Naive thymus-derived CD4-positive, alpha-beta T cell (primary cell): ENCODE measurements around the gene SH2D2A. TPM values are rescaled to one million over a fixed set of nuclear protein-coding genes. Genes with fewer than 3 reads are reported as not detected.

ENCODE experiments used
- ATAC-seq: fragments of 150-1000 bp; cut with Tn5 transposase; 2 replicates; pipeline ENCODE4 v1.10.0; 2021; ENCODE audit warnings: mild to moderate bottlenecking, moderate library complexity
- CTCF ChIA-PET: fragments of 350-600 bp; sonication (Branson Sonifier 250); formaldehyde crosslinking; loops from one replicate; lab custom pipeline; 2021; ENCODE audit warnings: antibody characterized with exemption; lab: Charles Lee
- POLR2A ChIA-PET: fragments of 350-600 bp; sonication (Branson Sonifier 250); formaldehyde crosslinking; loops from one replicate; lab custom pipeline; 2021; ENCODE audit warnings: antibody characterized with exemption, inconsistent platforms; lab: Charles Lee
- DNase-seq, 9 donors: peaks; one replicate each; pipeline versions ENCODE4 v3.0.0 to v3.0.0-alpha.2; 2020 to 2022; ENCODE audit warnings: mixed read lengths in 1 of 9
- H3K27ac ChIP-seq: one replicate; pipeline ENCODE4 v1.7.0; 2013; ENCODE audit warnings: mild to moderate bottlenecking, low read depth, low read length, moderate library complexity
- H3K27me3 ChIP-seq, 2 donors: one replicate each; pipeline ENCODE4 v1.7.0; 2013; ENCODE audit warnings: low read length in 2 of 2, mild to moderate bottlenecking in 2 of 2, moderate library complexity in 2 of 2; ENCODE audit not compliant: control insufficient read depth in 2 of 2, insufficient read depth in 2 of 2
- H3K36me3 ChIP-seq, 3 experiments: 1 replicate in 2 of 3; 2 replicates in 1 of 3; pipeline ENCODE4 v1.7.0; 2013; ENCODE audit warnings: low read length in 3 of 3, mild to moderate bottlenecking in 3 of 3, moderate library complexity in 1 of 3; ENCODE audit not compliant: insufficient read depth in 3 of 3, control insufficient read depth in 2 of 3
- H3K4me1 ChIP-seq, 2 donors: one replicate each; pipeline ENCODE4 v1.7.0; 2013; ENCODE audit warnings: low read length in 2 of 2, mild to moderate bottlenecking in 2 of 2, moderate library complexity in 1 of 2; ENCODE audit not compliant: control insufficient read depth in 2 of 2, insufficient read depth in 2 of 2
- H3K4me3 ChIP-seq: 2 replicates; pipeline ENCODE4 v1.7.0; 2013; ENCODE audit warnings: mild to moderate bottlenecking, low read length
- H3K9me3 ChIP-seq, 3 experiments: 1 replicate in 2 of 3; 2 replicates in 1 of 3; pipeline ENCODE4 v1.7.0; 2013; ENCODE audit warnings: low read length in 3 of 3; ENCODE audit not compliant: control insufficient read depth in 2 of 3
- H3K27ac Mint-ChIP-seq, 9 donors: one replicate each; pipeline ENCODE4 v1.8.0; 2020 to 2022; ENCODE audit warnings: mixed read lengths in 9 of 9, mild to moderate bottlenecking in 8 of 9, moderate library complexity in 5 of 9, inconsistent platforms in 2 of 9
- H3K27me3 Mint-ChIP-seq, 5 donors: one replicate each; pipeline ENCODE4 v1.8.0; 2021 to 2022; ENCODE audit warnings: mixed read lengths in 5 of 5, mild to moderate bottlenecking in 1 of 5
- H3K36me3 Mint-ChIP-seq, 5 donors: one replicate each; pipeline ENCODE4 v1.8.0; 2020 to 2022; ENCODE audit warnings: mixed read lengths in 5 of 5, mild to moderate bottlenecking in 3 of 5, inconsistent platforms in 1 of 5
- H3K4me1 Mint-ChIP-seq, 7 donors: one replicate each; pipeline ENCODE4 v1.8.0; 2020 to 2022; ENCODE audit warnings: mixed read lengths in 7 of 7, mild to moderate bottlenecking in 3 of 7, inconsistent platforms in 1 of 7
- H3K4me3 Mint-ChIP-seq, 10 donors: one replicate each; pipeline ENCODE4 v1.8.0; 2020 to 2022; ENCODE audit warnings: mild to moderate bottlenecking in 10 of 10, mixed read lengths in 10 of 10, moderate library complexity in 6 of 10, inconsistent platforms in 2 of 10
- H3K9me3 Mint-ChIP-seq, 11 donors: one replicate each; pipeline ENCODE4 v1.8.0; 2020 to 2022; ENCODE audit warnings: mixed read lengths in 11 of 11, mild to moderate bottlenecking in 4 of 11, inconsistent platforms in 1 of 11, moderate library complexity in 1 of 11
- intact Hi-C, 2 donors: fragments of 100-400 bp; cut with micrococcal nuclease; formaldehyde crosslinking; loops; one replicate each; pipeline ENCODE4 v1.15.1; 2023
- polyA plus RNA-seq, 2 donors: library from polyadenylated mRNA; unstranded; fragments of 300-500 nt; fragmentation: Illumina TruSeq; gene quantifications; one replicate each; pipeline ENCODE4 v1.2.3, GENCODE V29; 2021
- total RNA-seq, 6 experiments: library from RNA in 5 of 6; stranded (reverse) in 5 of 6; gene quantifications; 1 replicate in 5 of 6; 2 replicates in 1 of 6; pipeline ENCODE4 v1.2.3 and lab custom pipeline; 2021 to 2026

Gene SH2D2A
- total and polyA plus RNA-seq, 7 experiments from 2014 or later = 12.7 to 164 (median 15.7) TPM

GRCh38 chr1:156841295-156841855 is 24.7 kb upstream of the SH2D2A start:
- H3K9me3 Mint-ChIP-seq = peaks cover 0 to 3% (median 0%) of the 10 kb centered on the region in 11 donors
- H3K36me3 Mint-ChIP-seq = peaks cover 0 to 2% (median 0%) of the 10 kb centered on the region in 5 donors
- H3K27ac ChIP-seq = no peak overlapping the region
- H3K36me3 ChIP-seq = no peaks in the 10 kb centered on the region
- no peak overlapping the region for H3K27ac Mint-ChIP-seq
- ChIA-PET POLR2A (no interaction called here), CTCF (interaction anchor here (0.6 to 1.1 kb wide), 2 partner anchors 18 to 51 kb away, joined by 3 to 4 read pairs; no protein-coding TSS in a partner anchor)
- H3K4me3 Mint-ChIP-seq = no peak overlapping the region
- intact Hi-C loops = no loop called here
- no peak for ATAC-seq
- peaks cover 5 to 42% (median 18%) of the 10 kb centered on the region in 7 donors for H3K4me1 Mint-ChIP-seq
- no peak overlapping the region for H3K4me3 ChIP-seq
- DNase-seq = no peak
- peaks cover 42 to 58% (median 45%) of the 10 kb centered on the region in 5 donors for H3K27me3 Mint-ChIP-seq
- peaks cover 4 to 12% of the 10 kb centered on the region in 2 donors for H3K4me1 ChIP-seq
- no peaks in the 10 kb centered on the region for H3K9me3 ChIP-seq
- peaks cover 0 to 3% of the 10 kb centered on the region in 2 donors for H3K27me3 ChIP-seq

GRCh38 chr1:156840898-156841279 is 24.2 kb upstream of the SH2D2A start:
- Mint-ChIP-seq H3K27me3 (peaks cover 37 to 53% (median 45%) of the 10 kb centered on the region in 5 donors), H3K4me1 (peaks cover 5 to 44% (median 17%) of the 10 kb centered on the region in 7 donors), H3K4me3 (no peak overlapping the region), H3K27ac (no peak overlapping the region), H3K36me3 (peaks cover 0 to 2% (median 0%) of the 10 kb centered on the region in 5 donors), H3K9me3 (peaks cover 0 to 4% (median 0%) of the 10 kb centered on the region in 11 donors)
- ChIA-PET CTCF (interaction anchor here (0.6 to 1.1 kb wide), 2 partner anchors 19 to 52 kb away, joined by 3 to 4 read pairs; no protein-coding TSS in a partner anchor), POLR2A (no interaction called here)
- intact Hi-C loops = no loop called here
- Histone ChIP-seq H3K9me3 (no peaks in the 10 kb centered on the region), H3K4me3 (no peak overlapping the region), H3K36me3 (no peaks in the 10 kb centered on the region), H3K27me3 (peaks cover 0 to 3% of the 10 kb centered on the region in 2 donors), H3K27ac (no peak overlapping the region), H3K4me1 (peaks cover 8 to 12% of the 10 kb centered on the region in 2 donors)
- ATAC-seq = no peak
- no peak for DNase-seq

- ChIA-PET POLR2A (no interaction called here), CTCF (interaction anchor here (0.6 to 2.0 kb wide), 3 partner anchors 19 to 85 kb away, joined by 3 to 6 read pairs (median 4); no protein-coding TSS in a partner anchor)
- Mint-ChIP-seq H3K9me3 (peaks cover 0 to 4% (median 0%) of the 10 kb centered on the region in 11 donors), H3K36me3 (peaks cover 0 to 2% (median 0%) of the 10 kb centered on the region in 5 donors), H3K27ac (peak overlapping the region in 1 of 9 donors; percentile 6), H3K4me3 (no peak overlapping the region), H3K4me1 (peaks cover 5 to 46% (median 13%) of the 10 kb centered on the region in 7 donors), H3K27me3 (peaks cover 34 to 48% (median 41%) of the 10 kb centered on the region in 5 donors)
- intact Hi-C loops = no loop called here
- Histone ChIP-seq H3K36me3 (no peaks in the 10 kb centered on the region), H3K27me3 (peaks cover 0 to 3% of the 10 kb centered on the region in 2 donors), H3K27ac (no peak overlapping the region), H3K4me3 (no peak overlapping the region), H3K9me3 (no peaks in the 10 kb centered on the region), H3K4me1 (peaks cover 8 to 12% of the 10 kb centered on the region in 2 donors)
- no peak for ATAC-seq
- DNase-seq = no peak
Measured at GRCh38 chr1:156840186-156840897, 23.7 kb upstream of the SH2D2A start.

GRCh38 chr1:156839426-156840109 is 22.9 kb upstream of the SH2D2A start:
- H3K4me3 Mint-ChIP-seq = no peak overlapping the region
- DNase-seq = no peak
- no peaks in the 10 kb centered on the region for H3K36me3 ChIP-seq
- H3K27me3 Mint-ChIP-seq = peaks cover 29 to 48% (median 33%) of the 10 kb centered on the region in 5 donors
- H3K27ac Mint-ChIP-seq = peak overlapping the region in 1 of 9 donors; percentile 6
- ChIA-PET POLR2A (interaction anchor here (1.8 kb wide), 1 partner anchor 9 kb away, joined by 5 read pairs; no protein-coding TSS in a partner anchor), CTCF (interaction anchor here (0.8 to 4.7 kb wide), 11 partner anchors 9 to 130 kb away, joined by 3 to 73 read pairs (median 6); partner anchors contain the start of genes INSRR and NTRK1)
- H3K9me3 ChIP-seq = no peaks in the 10 kb centered on the region
- peaks cover 4 to 8% of the 10 kb centered on the region in 2 donors for H3K4me1 ChIP-seq
- H3K4me3 ChIP-seq = no peak overlapping the region
- peaks cover 0 to 2% (median 0%) of the 10 kb centered on the region in 5 donors for H3K36me3 Mint-ChIP-seq
- intact Hi-C loops = loop anchor here (1.0 to 2.0 kb wide), 5 partner anchors 21 to 88 kb away; partner anchors contain the start of gene NTRK1 (in 2 of the 2)
- ATAC-seq = no peak
- peaks cover 0 to 3% of the 10 kb centered on the region in 2 donors for H3K27me3 ChIP-seq
- H3K9me3 Mint-ChIP-seq = peaks cover 0 to 4% (median 0%) of the 10 kb centered on the region in 11 donors
- H3K27ac ChIP-seq = no peak overlapping the region
- peaks cover 5 to 48% (median 7%) of the 10 kb centered on the region in 7 donors for H3K4me1 Mint-ChIP-seq

- Histone ChIP-seq H3K36me3 (no peaks in the 10 kb centered on the region), H3K4me1 (peaks cover 0 to 8% of the 10 kb centered on the region in 2 donors), H3K9me3 (no peaks in the 10 kb centered on the region), H3K4me3 (no peak overlapping the region), H3K27ac (no peak overlapping the region), H3K27me3 (no peaks in the 10 kb centered on the region)
- peaks cover 23 to 43% (median 33%) of the 10 kb centered on the region in 5 donors for H3K27me3 Mint-ChIP-seq
- peaks cover 0 to 4% (median 0%) of the 10 kb centered on the region in 11 donors for H3K9me3 Mint-ChIP-seq
- ATAC-seq (peak; percentile 75), DNase-seq (peak in 8 of 9 donors; percentile 30 to 74 (median 50))
- ChIA-PET POLR2A (interaction anchor here (1.3 to 1.8 kb wide), 2 partner anchors 10 to 33 kb away, joined by 3 to 5 read pairs; no protein-coding TSS in a partner anchor), CTCF (interaction anchor here (0.7 to 4.7 kb wide), 14 partner anchors 10 to 131 kb away, joined by 3 to 73 read pairs (median 6); partner anchors contain the start of genes INSRR and NTRK1)
- peak overlapping the region in 3 of 9 donors; percentile 47 to 81 (median 48) for H3K27ac Mint-ChIP-seq
- H3K36me3 Mint-ChIP-seq = peaks cover 0 to under 1% (median 0%) of the 10 kb centered on the region in 5 donors
- peaks cover 1 to 52% (median 2%) of the 10 kb centered on the region in 7 donors for H3K4me1 Mint-ChIP-seq
- peak overlapping the region in 1 of 10 donors; percentile 34 for H3K4me3 Mint-ChIP-seq
- intact Hi-C loops = loop anchor here (1.0 to 2.0 kb wide), 5 partner anchors 21 to 88 kb away; partner anchors contain the start of gene NTRK1 (in 2 of the 2)
Measured at GRCh38 chr1:156838972-156839371, 22.3 kb upstream of the SH2D2A start.
